Adrenal gland (tissue), 12 donors: Measurements from ENCODE around the gene UCHL3. TPM values are rescaled to one million over a fixed set of nuclear protein-coding genes. Genes with fewer than 3 reads are reported as not detected.

Experiments used
- DNase-seq, 7 donors: peaks; one replicate each; pipeline ENCODE4 v3.0.0-alpha.2; 2019 to 2020
- H3K27ac ChIP-seq, 5 donors: fragments of 200-600 bp; sonication (generic) in 4 of 5; 1 replicate in 3 of 5; 2 replicates in 2 of 5; pipeline versions ENCODE4 v1.5.1 to v1.8.0; 2016 to 2020; ENCODE audit warnings: mild to moderate bottlenecking in 1 of 5
- H3K27me3 ChIP-seq: fragments of 200-600 bp; 2 replicates; pipeline ENCODE4 v1.8.0; 2021
- H3K36me3 ChIP-seq, 2 donors: fragments of 200-600 bp; replicated peaks in 1 of 2; 1 replicate in 1 of 2; 2 replicates in 1 of 2; pipeline versions ENCODE4 v1.5.1 to v1.8.0; 2018 to 2022
- H3K4me1 ChIP-seq, 2 donors: fragments of 200-600 bp; replicated peaks in 1 of 2; 1 replicate in 1 of 2; 2 replicates in 1 of 2; pipeline versions ENCODE4 v1.5.1 to v1.8.0; 2018 to 2021
- H3K4me3 ChIP-seq, 4 donors: fragments of 200-600 bp; sonication (generic) in 3 of 4; one replicate each; pipeline ENCODE4 v1.5.1; 2016 to 2018
- H3K9me3 ChIP-seq, 3 donors: fragments of 200-600 bp; sonication (generic) in 1 of 3; replicated peaks in 1 of 3; 1 replicate in 2 of 3; 2 replicates in 1 of 3; pipeline versions ENCODE4 v1.5.1 to v1.8.0; 2016 to 2021
- CTCF ChIP-seq, 6 experiments: fragments of 450-650 bp in 4 of 6; fragments of 200-600 bp in 2 of 6; sonication (generic) in 1 of 6; IDR thresholded peaks; 1 replicate in 5 of 6; 2 replicates in 1 of 6; pipeline versions ENCODE4 v1.5.1 to v1.8.0; 2016 to 2021; ENCODE audit warnings: antibody characterized with exemption in 6 of 6, mild to moderate bottlenecking in 2 of 6, moderate library complexity in 1 of 6
- POLR2A ChIP-seq, 2 donors: fragments of 450-650 bp; IDR thresholded peaks; one replicate each; pipeline ENCODE4 v1.6.1; 2017; ENCODE audit warnings: antibody characterized with exemption in 2 of 2, mild to moderate bottlenecking in 2 of 2, moderate library complexity in 1 of 2
- WGBS, 4 donors: extraction: QIAGEN DNeasy Blood & Tissue Kit in 2 of 4; methylation state at CpG; one replicate each; pipeline versions ENCODE4 v1.1.5 to v1.1.7; 2013 to 2017; 5-methylcytosine and 5-hydroxymethylcytosine counted together
- intact Hi-C, 2 donors: fragments of 100-400 bp; cut with DNase I; formaldehyde crosslinking; loops; one replicate each; pipeline versions ENCODE4 v1.14.1 to v1.15.0; 2022 to 2023
- polyA plus RNA-seq, 3 donors: library from polyadenylated mRNA; stranded (reverse); fragments of 200-250 nt in 2 of 3; fragments of 350-450 nt in 1 of 3; fragmentation: Illumina TruSeq in 1 of 3; extraction: RNeasy Lipid Tissue Mini Kit (QIAGEN cat#74804) in 1 of 3; gene quantifications; one replicate each; pipeline ENCODE4 v1.2.3, GENCODE V29; 2013 to 2014
- total RNA-seq, 9 donors: library from RNA; depleted of rRNA in 4 of 9; stranded (reverse); fragments of >200 nt in 4 of 9; fragments of 120-200 nt in 1 of 9; fragmentation: NEBNext Ultra II Directional in 1 of 9; extraction: Animal tissue kit (Norgen Biotek cat#: 25700) in 1 of 9; gene quantifications; one replicate each; pipeline versions ENCODE4 v1.1.0 to v1.2.4, GENCODE V29; 2013 to 2023
- donor health status: healthy with polysubstance abuse.
- donor health status: Bipolar disorder and iron deficiency.
- donor health status: DM: yes; HTN: yes; CAD: no.
- donor health status: DM: no; HTN: no; CAD: no.
- donor health status: DM: no; HTN: no; CAD: no.
- donor health status: DM: yes; HTN: yes; CAD: no.

UCHL3 gene
- total and polyA plus RNA-seq, 12 donors, result 33.5 to 183 (median 62.7) TPM

GRCh38 chr13:75643182-75643581, 93.6 kb downstream of the UCHL3 start:
- intact Hi-C loops, result no loop called here

GRCh38 chr13:75643693-75644092, 94.1 kb downstream of the UCHL3 start:
- H3K4me3 ChIP-seq, result no peak overlapping the region
- intact Hi-C loops, result no loop called here
- H3K27me3 ChIP-seq, result no peaks in the 10 kb centered on the region
- no peak for DNase-seq
- no peak overlapping the region for H3K27ac ChIP-seq
- H3K36me3 ChIP-seq, result no peaks in the 10 kb centered on the region
- TF ChIP-seq POLR2A (IDR thresholded peaks at IDR 0.05) (no peak), CTCF (IDR thresholded peaks at IDR 0.05) (no peak)
- H3K9me3 ChIP-seq, result no peaks in the 10 kb centered on the region
- H3K4me1 ChIP-seq, result no peaks in the 10 kb centered on the region

More at GRCh38 chr13:75643182-75643581, 93.6 kb downstream of the UCHL3 start:
- Histone ChIP-seq H3K36me3 (no peaks in the 10 kb centered on the region), H3K4me3 (no peak overlapping the region), H3K9me3 (no peaks in the 10 kb centered on the region), H3K27me3 (no peaks in the 10 kb centered on the region), H3K27ac (no peak overlapping the region), H3K4me1 (no peaks in the 10 kb centered on the region)
- no peak for TF ChIP-seq CTCF (IDR thresholded peaks at IDR 0.05)
- no peak for TF ChIP-seq POLR2A (IDR thresholded peaks at IDR 0.05)
- WGBS, 4 donors, result 67 to 95% (median 87%) methylated on average over 1 of the region's 1 CpG
- DNase-seq, result no peak

DNA sequence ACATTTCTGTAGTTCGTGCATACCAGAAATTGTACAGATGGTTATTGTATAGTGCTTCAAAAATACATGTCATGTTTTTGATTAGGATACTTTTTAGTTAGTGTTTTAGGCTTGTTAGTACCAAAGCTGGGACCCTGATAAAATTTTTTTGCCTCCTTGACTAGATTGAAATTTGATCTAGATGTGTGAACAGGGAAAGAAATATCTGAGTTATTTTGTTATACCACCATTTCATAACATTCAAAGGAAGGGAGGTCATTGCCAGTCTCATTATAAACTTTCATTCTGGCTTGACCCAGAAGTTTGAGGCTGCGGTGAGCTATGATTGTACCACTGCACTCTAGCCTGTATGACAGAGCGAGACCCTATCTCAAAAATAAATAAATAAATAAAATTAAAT, 95.5 kb downstream of the UCHL3 start:
- Histone ChIP-seq H3K9me3 (no peaks in the 10 kb centered on the region), H3K4me1 (no peaks in the 10 kb centered on the region), H3K27ac (no peak overlapping the region), H3K27me3 (no peaks in the 10 kb centered on the region), H3K36me3 (no peaks in the 10 kb centered on the region), H3K4me3 (no peak overlapping the region)
- intact Hi-C loops, result no loop called here
- DNase-seq, result no peak
- TF ChIP-seq CTCF (IDR thresholded peaks at IDR 0.05) (no peak), POLR2A (IDR thresholded peaks at IDR 0.05) (no peak)
- WGBS, 4 donors, result 89 to 98% (median 94%) methylated on average over 3 of the region's 3 CpGs

DNA sequence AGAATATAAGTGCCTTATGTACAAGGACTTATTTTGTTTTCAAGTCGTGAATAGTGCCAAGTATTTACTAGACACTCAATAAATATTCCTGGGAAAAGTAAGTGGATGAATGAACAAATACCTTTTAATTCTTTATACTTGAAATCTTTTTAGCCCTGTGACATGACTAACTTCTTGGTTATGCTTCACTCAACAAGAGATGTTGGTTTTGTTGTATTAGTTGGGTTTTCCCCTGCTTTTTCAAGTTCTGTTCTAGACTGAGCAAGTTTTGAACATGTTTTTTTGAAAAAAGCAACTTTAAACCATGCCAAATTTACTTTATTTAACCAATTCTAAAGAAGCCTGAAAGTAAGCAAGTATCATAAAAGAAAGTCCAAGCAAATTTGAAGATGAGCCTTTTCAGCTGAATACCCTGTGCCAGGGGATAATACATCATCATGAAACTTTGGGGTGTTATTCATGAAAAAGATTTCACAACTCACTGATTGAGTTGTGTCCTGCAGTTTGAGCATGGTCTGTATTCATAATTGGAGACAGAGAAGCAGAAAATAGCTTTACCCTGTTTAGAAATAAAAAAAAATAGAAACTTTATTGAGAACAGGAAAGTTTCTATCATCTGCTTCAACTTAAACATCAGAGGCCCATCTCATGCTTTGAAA, 97.7 kb downstream of the UCHL3 start:
- H3K9me3 ChIP-seq, result no peaks in the 10 kb centered on the region
- intact Hi-C loops, result no loop called here
- H3K4me3 ChIP-seq, result no peak overlapping the region
- no peak for DNase-seq
- TF ChIP-seq POLR2A (IDR thresholded peaks at IDR 0.05) (no peak), CTCF (IDR thresholded peaks at IDR 0.05) (no peak)
- H3K4me1 ChIP-seq, result no peaks in the 10 kb centered on the region
- H3K27me3 ChIP-seq, result no peaks in the 10 kb centered on the region
- 89 to 100% (median 95%) methylated on average over 1 of the region's 1 CpG for WGBS, 4 donors
- no peak overlapping the region for H3K27ac ChIP-seq
- H3K36me3 ChIP-seq, result no peaks in the 10 kb centered on the region
